ENCODE measurements around the gene NOPCHAP1.
"Not testable (repeated sequence)": the region's sequence is repeated elsewhere in the genome, so short reads cannot be mapped to it uniquely, and the experiment has no call there.

Gene NOPCHAP1

GRCh38 chr12:104966677-104967076 is 19.4 kb upstream of the NOPCHAP1 start:
- DNase-seq, result no peak

- DNase-seq, result no peak
Measured at GRCh38 chr12:104969343-104969742, 16.8 kb upstream of the NOPCHAP1 start.

DNA sequence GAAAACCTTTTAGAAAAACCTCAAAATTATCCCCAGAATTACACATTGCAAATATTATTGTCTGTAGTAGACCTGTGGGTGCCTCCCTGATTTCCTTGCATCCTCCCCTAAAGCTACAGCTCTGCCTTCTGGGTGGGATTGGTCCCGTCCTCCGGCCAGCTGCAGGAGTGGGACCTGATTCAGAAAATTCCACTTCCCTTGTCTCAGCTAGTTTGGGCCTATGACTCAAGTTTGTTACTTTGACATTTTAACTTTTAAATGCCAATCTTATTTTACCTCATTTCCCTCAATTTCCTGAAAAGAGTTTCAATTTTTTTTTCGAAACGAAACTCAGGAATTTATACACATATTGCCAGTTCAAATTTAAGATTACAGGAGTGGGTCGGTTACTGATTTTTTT is 14.8 kb upstream of the NOPCHAP1 start:
- no peak for DNase-seq

GRCh38 chr12:104973250-104973649 is 12.9 kb upstream of the NOPCHAP1 start:
- no peak for DNase-seq

- no peak for DNase-seq
Measured at GRCh38 chr12:104974626-104975290, 11.4 kb upstream of the NOPCHAP1 start.

GRCh38 chr12:104975587-104976343 is 10.4 kb upstream of the NOPCHAP1 start:
- no peak for DNase-seq

DNA sequence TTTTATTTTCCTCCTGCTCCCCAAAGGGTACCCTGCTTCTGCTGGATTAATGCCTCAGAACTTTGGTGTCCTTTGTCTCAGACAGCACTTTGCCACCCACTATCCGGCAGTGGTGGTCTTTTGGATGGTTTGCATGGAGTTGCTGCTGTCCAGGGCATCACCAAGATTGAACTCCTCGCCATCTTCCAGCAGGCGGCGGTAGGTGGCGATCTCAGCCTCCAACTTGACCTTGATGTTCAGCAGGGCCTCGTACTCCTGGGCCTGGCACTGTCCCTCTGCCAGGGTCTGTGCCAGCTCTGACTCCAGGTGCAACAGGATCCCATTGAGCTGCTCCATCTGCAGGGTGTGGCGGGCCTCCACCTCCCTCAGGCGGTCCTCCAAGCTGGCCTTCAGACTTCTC is 9.4 kb upstream of the NOPCHAP1 start:
- no peak for DNase-seq

DNA sequence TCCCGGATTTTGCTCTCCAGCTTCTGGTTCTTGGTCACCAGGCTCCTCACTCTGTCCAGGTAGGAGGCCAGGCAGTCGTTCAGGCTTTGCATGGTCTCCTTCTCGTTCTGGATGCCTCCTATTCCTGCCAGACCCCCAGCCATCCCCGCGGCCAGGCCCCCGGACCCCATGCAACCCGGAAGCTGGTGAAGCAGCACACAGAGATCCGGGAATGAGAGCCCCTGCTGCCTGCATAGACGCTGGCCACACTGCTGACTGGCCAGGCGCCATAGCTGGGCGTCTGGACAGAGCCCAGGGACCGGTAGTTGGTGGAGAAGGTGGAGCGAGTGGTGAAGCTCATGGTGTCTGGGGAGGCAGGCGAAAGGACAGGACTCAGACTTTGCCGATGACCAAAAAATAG is 8.4 kb upstream of the NOPCHAP1 start:
- not testable (repeated sequence) for DNase-seq

DNA sequence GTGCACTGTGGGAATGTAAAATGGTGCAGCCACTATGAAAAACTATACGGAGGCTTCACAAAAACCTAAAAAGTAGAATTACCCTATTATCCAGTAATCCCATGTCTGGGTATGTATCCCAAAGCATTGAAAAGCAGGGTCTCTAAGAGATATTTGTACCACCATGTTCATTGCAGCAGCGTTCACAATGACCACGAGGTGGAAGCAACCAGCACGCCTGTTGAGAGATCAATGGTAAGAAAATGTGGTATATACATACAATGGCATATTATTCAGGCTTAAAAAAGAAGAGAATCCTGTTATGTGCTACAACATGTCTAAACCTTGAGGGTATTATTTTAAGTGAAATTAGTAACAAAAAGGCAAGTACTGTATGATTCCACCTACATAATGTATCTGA is 910 bp upstream of the NOPCHAP1 start:
- no peak for DNase-seq

- DNase-seq, result no peak
Measured at GRCh38 chr12:104990950-104991349, 4.8 kb downstream of the NOPCHAP1 start.

- no peak for DNase-seq
Measured at GRCh38 chr12:104991565-104992128, 5.5 kb downstream of the NOPCHAP1 start.

GRCh38 chr12:104994336-104994735 is 8.2 kb downstream of the NOPCHAP1 start:
- no peak for DNase-seq

- DNase-seq, result no peak
Measured at GRCh38 chr12:104997541-104997940, 11.4 kb downstream of the NOPCHAP1 start.

DNA sequence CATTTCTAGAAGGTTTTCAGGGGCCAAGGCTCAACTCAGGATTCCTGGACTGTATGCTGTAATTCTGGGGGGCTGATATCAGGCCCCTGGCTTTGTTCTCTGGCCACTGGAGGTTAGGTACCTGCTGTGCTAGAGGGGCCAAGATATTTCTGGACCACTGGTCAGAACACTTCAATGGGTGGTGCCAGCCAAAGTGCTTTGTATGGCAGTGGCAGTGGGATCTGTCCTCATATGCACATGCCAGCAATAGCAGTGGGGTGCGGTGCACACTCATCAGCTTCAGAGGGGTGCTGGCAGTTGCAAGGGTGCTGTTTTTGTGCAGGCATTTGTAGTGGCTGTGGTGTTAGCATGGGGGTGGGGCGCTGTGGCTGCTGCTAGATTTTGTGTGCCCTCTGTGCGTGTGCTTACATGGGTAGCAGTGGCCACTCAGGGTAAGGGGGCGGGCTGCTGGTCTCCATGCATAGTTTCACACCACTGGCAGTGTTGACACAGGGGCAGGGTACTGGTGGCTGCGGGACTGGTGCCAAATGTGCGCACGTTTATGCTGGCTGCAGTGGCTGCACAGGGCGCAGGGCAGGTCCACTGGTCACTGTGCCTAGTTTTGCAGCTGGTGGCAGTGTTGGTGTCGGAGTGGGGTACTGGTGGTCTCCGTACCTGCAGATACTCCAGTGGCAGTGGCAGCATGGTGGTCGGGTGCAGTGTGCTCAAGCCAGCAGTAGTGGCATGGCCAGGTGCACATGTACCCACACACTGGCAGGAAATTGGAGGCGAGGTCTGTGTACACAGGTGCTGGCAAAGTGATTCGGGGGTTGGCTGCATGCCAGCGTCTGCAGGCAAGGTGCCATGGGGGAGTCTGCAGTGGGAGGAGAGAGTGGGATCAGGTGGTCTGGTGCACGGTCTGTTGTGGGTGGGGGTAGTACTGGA is 12.6 kb downstream of the NOPCHAP1 start:
- DNase-seq, result no peak

- no peak for DNase-seq
Measured at GRCh38 chr12:104999347-104999685, 13.2 kb downstream of the NOPCHAP1 start.

- DNase-seq, result no peak
Measured at GRCh38 chr12:105001476-105001875, 15.4 kb downstream of the NOPCHAP1 start.

GRCh38 chr12:105013892-105014291 is 27.8 kb downstream of the NOPCHAP1 start:
- DNase-seq, result no peak

DNA sequence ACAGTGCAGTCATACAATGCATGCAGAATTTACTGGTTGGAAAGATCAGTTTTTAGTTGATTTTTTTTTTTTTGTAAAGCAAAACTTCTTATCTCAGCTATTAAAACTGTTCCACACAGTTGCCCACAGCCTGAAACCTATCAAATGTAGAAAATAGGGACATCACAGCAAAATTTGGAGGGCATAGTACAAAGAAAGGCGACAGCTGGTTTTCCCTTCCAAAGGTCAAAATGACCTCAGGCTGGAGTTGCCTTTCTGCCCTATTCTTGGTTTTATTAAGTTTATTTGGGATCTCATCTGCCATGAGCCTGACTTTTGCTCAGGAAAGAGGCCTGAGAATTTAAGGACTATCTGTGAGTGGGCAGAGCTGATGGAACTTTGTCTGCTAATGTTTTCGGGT is 28.5 kb downstream of the NOPCHAP1 start:
- no peak for DNase-seq

GRCh38 chr12:105015543-105015942 is 29.4 kb downstream of the NOPCHAP1 start:
- DNase-seq, result no peak

DNA sequence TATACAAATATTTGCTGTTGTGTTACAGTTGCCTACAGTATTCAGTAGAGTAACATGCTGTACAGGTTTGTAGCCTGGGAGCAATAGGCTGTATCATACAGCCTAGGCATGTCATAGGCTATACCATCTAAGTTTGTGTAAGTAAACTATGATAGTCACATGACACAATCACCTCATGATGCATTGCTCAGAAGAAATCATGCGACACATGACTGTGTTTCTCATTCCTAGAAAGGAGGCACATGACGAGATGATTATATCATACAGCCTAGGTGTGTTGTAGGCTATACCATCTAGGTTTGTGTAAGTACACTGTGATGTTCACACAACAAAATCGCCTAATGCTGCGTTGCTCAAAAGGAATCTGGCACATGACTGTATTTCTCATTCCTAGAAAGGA is 31.9 kb downstream of the NOPCHAP1 start:
- no peak for DNase-seq

DNA sequence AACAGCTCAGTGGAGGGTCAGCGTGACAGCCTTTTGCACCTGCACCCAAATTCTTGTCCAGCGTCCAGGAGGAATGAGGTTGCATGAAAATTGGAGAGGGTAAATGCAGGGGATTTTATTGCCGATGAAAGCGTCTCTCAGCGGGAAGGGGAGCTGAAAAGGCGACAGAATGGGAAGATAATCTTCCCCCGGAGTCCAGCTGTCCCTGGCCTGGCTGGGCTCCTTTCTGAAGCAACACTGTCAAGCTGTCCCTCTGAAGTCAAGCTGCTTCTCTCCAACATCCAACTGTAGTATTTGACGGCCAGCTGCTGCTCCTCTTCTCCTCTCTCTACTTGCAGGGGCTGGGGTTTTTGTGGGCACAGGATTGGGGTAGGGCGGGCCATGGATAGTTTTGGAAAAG is 32.7 kb downstream of the NOPCHAP1 start:
- DNase-seq, result no peak

GRCh38 chr12:105020241-105020962 is 34.3 kb downstream of the NOPCHAP1 start:
- no peak for DNase-seq

DNA sequence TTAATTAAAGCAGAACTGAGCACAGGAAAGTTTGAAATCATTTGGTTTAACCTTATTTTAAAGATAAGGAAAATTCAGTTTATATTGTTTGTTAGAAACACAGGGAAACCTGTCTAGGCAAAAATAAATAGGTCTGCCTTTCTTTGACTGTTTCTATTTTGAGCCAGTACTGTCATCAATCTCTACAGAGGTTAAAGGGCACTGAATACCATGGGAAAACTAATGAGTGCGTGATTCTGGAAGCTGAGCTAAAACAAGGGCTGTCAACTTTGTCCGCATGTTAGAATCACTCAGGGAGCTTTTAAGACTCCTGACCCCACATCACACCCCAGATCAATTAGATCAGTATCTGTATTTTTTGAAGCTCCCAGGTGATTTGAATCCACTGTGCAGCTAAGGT is 38.8 kb downstream of the NOPCHAP1 start:
- DNase-seq, result no peak

Data from activated CD4-positive, alpha-beta T cell treated with anti-CD3 and anti-CD28 coated beads for 4 hours (primary cell).